ENCODE measurements around the gene IFT27.
A peak's percentile ranks its signal among the peaks of the same experiment; 100 is the strongest.
"Not testable (repeated sequence)": the region's sequence is repeated elsewhere in the genome, so short reads cannot be mapped to it uniquely, and the experiment has no call there.

IFT27 gene

DNA sequence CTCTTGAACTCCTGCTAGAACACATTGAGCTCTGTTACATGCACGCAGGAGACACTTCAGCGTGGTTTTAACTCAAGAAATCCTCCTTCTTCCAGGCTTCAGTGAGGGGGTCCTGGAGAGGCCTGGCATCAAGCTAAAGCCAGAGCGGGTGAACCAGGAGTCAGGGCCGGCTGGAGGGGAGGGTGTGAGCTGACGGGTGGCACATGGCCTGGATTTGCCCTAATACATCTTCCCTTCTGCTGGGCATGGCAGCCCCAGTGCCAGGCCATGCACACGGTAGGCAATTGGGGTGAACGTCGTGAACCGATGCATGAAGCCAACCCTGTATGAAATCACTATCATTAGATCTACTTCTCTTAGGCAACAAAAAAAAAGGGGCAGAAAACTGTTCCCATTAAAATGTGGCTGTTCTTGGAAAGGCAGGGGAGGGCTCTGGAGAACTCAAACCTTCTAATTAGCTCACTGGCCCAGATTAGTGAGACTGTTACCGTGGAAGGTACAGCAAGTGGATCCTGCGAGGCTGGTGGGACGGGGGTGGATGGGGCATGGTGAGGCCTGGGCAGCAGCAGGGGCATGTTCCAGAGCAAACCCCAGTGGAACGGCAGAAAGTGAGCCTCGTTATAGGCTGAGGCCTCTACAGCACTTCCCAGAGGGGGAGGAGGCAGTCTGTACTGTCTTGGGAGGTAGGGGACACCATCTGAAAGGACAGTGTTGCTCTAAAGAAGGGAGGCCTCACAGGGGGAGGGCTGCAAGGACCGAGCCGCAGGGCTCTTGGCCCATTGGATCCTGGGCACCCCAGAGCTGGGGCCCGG, 10.6 kb downstream of the IFT27 start:
- no peak for DNase-seq (ENCODE audit: low spot score)

GRCh38 chr22:36764641-36765040, 11.3 kb downstream of the IFT27 start:
- no peak for DNase-seq (ENCODE audit: low spot score)

- DNase-seq (ENCODE audit: low spot score) = no peak
These were observed 11.9 kb downstream of the IFT27 start for GRCh38 chr22:36764060-36764459.

GRCh38 chr22:36763576-36763975, 12.3 kb downstream of the IFT27 start:
- no peak for DNase-seq (ENCODE audit: low spot score)

- peak; percentile 71 for DNase-seq (ENCODE audit: low spot score)
These were observed 13.1 kb downstream of the IFT27 start for GRCh38 chr22:36762687-36763260.

GRCh38 chr22:36761553-36762240, 14.2 kb downstream of the IFT27 start:
- no peak for DNase-seq (ENCODE audit: low spot score)

DNA sequence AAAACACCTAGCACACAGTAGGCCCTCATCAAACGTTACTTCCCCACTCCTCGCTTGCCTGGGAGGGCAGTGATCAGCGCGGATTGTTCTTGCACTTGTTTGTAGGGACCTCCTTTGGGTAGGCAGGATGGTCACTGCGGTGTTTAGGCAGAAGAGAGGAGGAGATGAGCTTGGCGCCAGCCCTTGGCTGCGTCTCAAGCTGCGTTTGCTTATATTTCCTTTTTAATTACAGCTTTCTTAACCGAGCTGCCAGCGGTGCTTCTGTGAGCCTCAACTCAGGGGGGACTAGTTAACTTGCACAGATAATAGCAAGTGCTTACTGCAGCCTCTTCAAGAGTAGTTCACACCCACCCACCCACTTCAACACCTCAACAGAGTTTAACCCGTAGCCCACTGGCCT, 15.1 kb downstream of the IFT27 start:
- no peak for DNase-seq (ENCODE audit: low spot score)

- DNase-seq (ENCODE audit: low spot score) = no peak
These were observed 16.3 kb downstream of the IFT27 start for GRCh38 chr22:36759481-36760159.

DNA sequence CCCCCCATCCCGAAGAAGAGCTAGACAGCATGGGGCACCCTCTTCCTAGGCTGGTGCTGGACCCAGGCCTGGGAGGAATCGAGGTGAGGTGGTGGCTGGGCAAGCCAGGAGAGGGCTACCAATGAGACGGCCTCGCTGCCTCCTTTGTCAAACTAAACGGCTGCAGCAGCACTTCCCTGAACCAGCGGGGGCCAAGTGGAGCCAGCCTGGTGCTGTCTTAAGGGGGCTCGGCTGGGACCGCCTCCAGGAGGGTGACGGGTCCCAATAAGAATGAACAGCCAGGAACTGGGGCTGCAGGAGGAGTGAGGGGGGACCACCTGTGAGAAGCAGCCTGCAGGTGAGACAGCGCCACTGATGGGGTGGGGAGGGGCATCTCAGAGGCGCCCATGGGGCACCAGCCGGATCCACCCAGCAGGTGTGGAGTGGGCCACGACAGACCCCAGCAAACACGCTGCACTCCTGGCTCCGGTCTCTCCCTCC, 17.1 kb downstream of the IFT27 start:
- DNase-seq (ENCODE audit: low spot score) = no peak

DNA sequence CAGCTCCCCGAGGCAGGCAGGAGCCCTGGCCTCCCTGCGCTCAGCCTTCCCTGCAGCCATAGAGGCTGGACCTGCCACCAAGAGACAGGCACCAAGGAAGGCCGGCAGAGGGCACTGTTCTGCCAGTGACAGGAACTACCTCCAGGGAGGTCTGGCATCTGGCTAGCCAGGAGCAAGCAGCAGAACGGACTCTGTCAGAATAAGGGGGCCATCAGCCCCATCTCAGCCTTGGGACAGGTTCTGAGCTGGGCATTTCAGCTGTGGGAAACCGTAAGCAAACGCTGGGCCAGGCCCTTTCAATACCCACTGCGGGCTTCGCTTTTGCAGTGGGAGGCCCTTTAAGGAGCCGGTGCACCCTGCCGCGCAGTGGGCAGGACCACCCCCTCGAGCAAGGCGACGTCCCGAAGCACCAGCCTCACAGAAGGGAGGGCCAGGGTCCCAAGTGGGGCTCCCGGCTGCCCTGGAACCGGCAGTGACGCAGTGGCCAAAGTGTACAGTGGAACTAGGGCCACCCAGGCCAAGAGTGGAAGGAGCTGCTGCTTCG, 18.2 kb downstream of the IFT27 start:
- DNase-seq (ENCODE audit: low spot score) = peak; percentile 74

- DNase-seq (ENCODE audit: low spot score) = no peak
These were observed 18.9 kb downstream of the IFT27 start for GRCh38 chr22:36756746-36757655.

DNA sequence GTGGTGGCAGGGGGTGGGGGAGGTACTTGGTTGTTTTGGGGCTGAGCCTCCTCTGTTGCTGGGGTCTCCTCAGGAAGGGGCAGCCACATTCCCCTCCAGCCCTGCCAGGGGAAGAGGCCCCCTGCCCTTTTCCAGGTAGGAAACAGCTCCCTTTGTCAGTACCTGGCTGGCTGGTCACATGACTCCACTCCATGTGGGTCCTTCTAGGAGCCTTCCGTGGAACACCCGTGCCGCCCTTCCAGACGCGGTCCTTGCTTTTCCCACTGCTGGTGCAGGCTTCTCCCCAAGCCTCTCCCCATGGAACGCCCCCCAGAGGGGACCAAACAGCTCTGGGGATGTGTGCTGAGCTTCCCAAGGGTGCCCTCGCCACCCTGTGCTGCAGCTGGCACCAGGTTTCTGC, 19.9 kb downstream of the IFT27 start:
- DNase-seq (ENCODE audit: low spot score) = no peak

GRCh38 chr22:36755316-36755715, 20.6 kb downstream of the IFT27 start:
- DNase-seq (ENCODE audit: low spot score) = no peak

- not testable (repeated sequence) for DNase-seq (ENCODE audit: low spot score)
These were observed 21.0 kb downstream of the IFT27 start for GRCh38 chr22:36754881-36755280.

DNA sequence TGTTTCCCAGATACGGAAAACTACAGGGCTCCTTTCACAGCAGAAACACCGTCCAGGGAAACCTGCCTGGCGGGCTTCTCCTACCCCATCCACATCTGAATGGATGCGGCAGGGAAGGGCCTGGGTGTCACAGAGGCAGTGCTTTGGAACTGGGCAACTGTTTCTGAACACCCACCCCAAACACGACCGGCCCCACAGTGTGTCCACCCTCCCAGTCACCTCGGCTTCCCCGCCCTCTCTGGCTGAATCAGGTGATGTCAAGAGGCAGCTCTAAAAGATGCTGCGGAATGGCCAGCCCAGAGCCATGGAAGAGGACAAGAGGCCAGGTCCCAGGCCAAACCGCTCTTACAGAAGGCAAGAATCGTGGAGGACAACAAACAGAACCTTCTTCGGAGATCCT, 22.0 kb downstream of the IFT27 start:
- no peak for DNase-seq (ENCODE audit: low spot score)

GRCh38 chr22:36753120-36753802, 22.7 kb downstream of the IFT27 start:
- no peak for DNase-seq (ENCODE audit: low spot score)

GRCh38 chr22:36746375-36746970, 29.4 kb downstream of the IFT27 start:
- no peak for DNase-seq (ENCODE audit: low spot score)

DNA sequence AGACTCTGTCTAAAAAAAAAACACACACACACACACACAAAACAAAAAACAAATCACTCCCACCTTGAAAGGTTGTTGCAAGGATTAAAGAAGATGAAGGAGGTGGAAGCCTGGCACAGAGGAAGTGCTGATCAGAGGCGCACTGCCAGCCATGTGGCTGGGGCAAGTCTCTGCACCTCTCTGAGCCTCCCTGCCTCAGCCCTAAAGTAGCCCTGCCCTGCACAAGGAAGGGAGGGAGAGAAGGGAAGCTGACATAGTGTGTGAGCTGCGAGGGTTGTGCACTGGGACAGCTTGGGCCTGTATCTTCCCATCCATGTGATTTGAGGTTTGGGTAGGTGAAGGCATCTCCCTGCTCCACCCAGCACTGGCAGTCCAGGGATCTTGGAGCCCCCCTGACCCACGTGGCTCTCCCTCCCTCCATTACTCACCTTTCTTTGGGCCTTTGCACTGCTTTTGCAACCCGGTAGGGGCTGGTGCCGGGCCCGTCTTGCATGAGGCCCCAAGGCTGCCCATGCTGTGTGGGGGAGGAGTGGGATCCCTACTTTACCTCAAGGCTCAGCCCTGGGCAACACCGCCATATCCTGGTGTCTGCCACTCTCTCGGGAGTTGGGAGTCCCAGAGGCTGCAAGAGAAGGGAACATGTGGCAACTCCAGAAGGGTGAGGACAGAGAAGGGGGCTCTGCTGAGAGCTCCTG, 30.5 kb downstream of the IFT27 start:
- DNase-seq (ENCODE audit: low spot score) = no peak

- no peak for DNase-seq (ENCODE audit: low spot score)
These were observed 31.1 kb downstream of the IFT27 start for GRCh38 chr22:36744791-36745190.

GRCh38 chr22:36744413-36744765, 31.5 kb downstream of the IFT27 start:
- DNase-seq (ENCODE audit: low spot score) = no peak
